ENCODE data around the gene CAVIN1. TPM values are rescaled to one million over a fixed set of nuclear protein-coding genes. Genes with fewer than 3 reads are reported as not detected.

CAVIN1 gene
- total and polyA plus RNA-seq, 2 experiments from 2014 or later, result 666 to 1,102 TPM

DNA sequence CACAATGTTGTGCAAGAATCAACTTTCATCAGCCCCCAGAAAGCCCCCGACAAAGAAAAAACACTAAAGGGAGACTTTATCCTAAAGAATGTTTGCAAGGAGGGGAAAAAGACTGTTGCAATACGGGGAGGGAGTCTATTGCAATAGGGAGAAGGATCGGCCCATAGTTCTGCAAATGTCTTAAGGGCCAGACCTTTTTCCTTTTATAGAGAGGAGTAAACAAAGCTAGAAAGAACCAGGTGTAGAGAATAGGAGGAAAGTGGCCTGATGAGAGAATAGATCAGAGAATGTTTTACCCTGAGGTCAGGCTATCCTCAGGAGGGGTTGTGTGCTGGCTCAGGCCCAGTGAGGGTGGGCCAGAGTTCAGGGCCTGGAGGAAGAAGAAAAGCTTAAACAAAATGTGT lies 8.7 kb upstream of the CAVIN1 start:
- DNase-seq, result no peak
- in situ Hi-C loops (cut with MboI), result no loop called here
- Histone ChIP-seq H2AFZ (no peak overlapping the region), H3K9ac (no peak overlapping the region), H3K79me2 (ENCODE audit: insufficient read depth) (peaks cover 6% of the 10 kb centered on the region; the same call in 1 of the 2 replicates), H3K27ac (no peak overlapping the region), H3K36me3 (ENCODE audit: low read depth) (no peaks in the 10 kb centered on the region), H3K27me3 (replicated peaks; ENCODE audit: insufficient read depth) (no peaks in the 10 kb centered on the region), H3K4me2 (ENCODE audit: unreplicated experiment) (peak overlapping the region; percentile 3), H3K4me1 (ENCODE audit: insufficient read depth) (peaks cover 26% of the 10 kb centered on the region), H3K9me3 (ENCODE audit: low read depth) (no peaks in the 10 kb centered on the region), H3F3A (ENCODE audit: insufficient read depth) (peaks cover 20% of the 10 kb centered on the region), H4K20me1 (ENCODE audit: insufficient read depth) (no peaks in the 10 kb centered on the region), H3K9me2 (ENCODE audit: insufficient read depth) (no peaks in the 10 kb centered on the region), H3K4me3 (no peak overlapping the region)
- TF ChIP-seq EZH2 (IDR thresholded peaks at IDR 0.05; ENCODE audit: insufficient read depth, poor library complexity, severe bottlenecking), result no peak
- no peak for TF ChIP-seq EZH2phosphoT487 (IDR thresholded peaks at IDR 0.05; ENCODE audit: insufficient read depth, low read depth)
- 13 to 33% methylated on average over 3 of the region's 3 CpGs for WGBS, 2 experiments (ENCODE audit: low coverage in 1 of 2, low lambda C conversion rate in 2 of 2, missing lambda C conversion rate in 2 of 2)

- Histone ChIP-seq H3K79me2 (ENCODE audit: insufficient read depth) (peaks cover 8% of the 10 kb centered on the region; the same call in 1 of the 2 replicates), H3K4me2 (ENCODE audit: unreplicated experiment) (no peak overlapping the region), H3K27me3 (replicated peaks; ENCODE audit: insufficient read depth) (no peaks in the 10 kb centered on the region), H3K36me3 (ENCODE audit: low read depth) (no peaks in the 10 kb centered on the region), H3K9me2 (ENCODE audit: insufficient read depth) (no peaks in the 10 kb centered on the region), H3K27ac (no peak overlapping the region), H3F3A (ENCODE audit: insufficient read depth) (peaks cover 26% of the 10 kb centered on the region), H4K20me1 (ENCODE audit: insufficient read depth) (no peaks in the 10 kb centered on the region), H3K4me1 (ENCODE audit: insufficient read depth) (peaks cover 24% of the 10 kb centered on the region), H3K9me3 (ENCODE audit: low read depth) (no peaks in the 10 kb centered on the region), H3K9ac (no peak overlapping the region), H2AFZ (no peak overlapping the region), H3K4me3 (no peak overlapping the region)
- TF ChIP-seq EZH2phosphoT487 (IDR thresholded peaks at IDR 0.05; ENCODE audit: insufficient read depth, low read depth), result no peak
- DNase-seq, result peak; percentile 33
- in situ Hi-C loops (cut with MboI), result no loop called here
- 24 to 29% methylated on average over 3 of the region's 3 CpGs for WGBS, 2 experiments (ENCODE audit: low coverage in 1 of 2, low lambda C conversion rate in 2 of 2, missing lambda C conversion rate in 2 of 2)
Observed at GRCh38 chr17:42429726-42430447, 6.8 kb upstream of the CAVIN1 start.

- Histone ChIP-seq H3K27ac (peak overlapping the region; percentile 81), H3K4me1 (ENCODE audit: insufficient read depth) (peaks cover 32% of the 10 kb centered on the region), H2AFZ (0 out of 2 replicates have a peak overlapping the region, but pooled peaks have one; percentile 28), H3K9me3 (ENCODE audit: low read depth) (no peaks in the 10 kb centered on the region), H3K9ac (peak overlapping the region; percentile 69), H3K27me3 (replicated peaks; ENCODE audit: insufficient read depth) (no peaks in the 10 kb centered on the region), H3K9me2 (ENCODE audit: insufficient read depth) (no peaks in the 10 kb centered on the region), H3K4me3 (no peak overlapping the region), H3K79me2 (ENCODE audit: insufficient read depth) (peaks cover 24% of the 10 kb centered on the region), H3K4me2 (ENCODE audit: unreplicated experiment) (peak overlapping the region; percentile 55), H3K36me3 (ENCODE audit: low read depth) (no peaks in the 10 kb centered on the region), H3F3A (ENCODE audit: insufficient read depth) (peaks cover 35% of the 10 kb centered on the region), H4K20me1 (ENCODE audit: insufficient read depth) (no peaks in the 10 kb centered on the region)
- WGBS, 2 experiments (ENCODE audit: low coverage in 1 of 2, low lambda C conversion rate in 2 of 2, missing lambda C conversion rate in 2 of 2), result 1 to 4% methylated on average over 4 of the region's 4 CpGs
- peak; percentile 97 for DNase-seq
- TF ChIP-seq EZH2phosphoT487 (IDR thresholded peaks at IDR 0.05; ENCODE audit: insufficient read depth, low read depth) (no peak), EZH2 (IDR thresholded peaks at IDR 0.05; ENCODE audit: insufficient read depth, poor library complexity, severe bottlenecking) (no peak)
- in situ Hi-C loops (cut with MboI), result no loop called here
Observed at GRCh38 chr17:42428141-42428944, 5.3 kb upstream of the CAVIN1 start.

GRCh38 chr17:42424991-42425610 lies 2.0 kb upstream of the CAVIN1 start:
- 18 to 23% methylated on average over 4 of the region's 4 CpGs for WGBS, 2 experiments (ENCODE audit: low coverage in 1 of 2, low lambda C conversion rate in 2 of 2, missing lambda C conversion rate in 2 of 2)
- H3K79me2 ChIP-seq (ENCODE audit: insufficient read depth), result peaks cover 53% of the 10 kb centered on the region

More at GRCh38 chr17:42424991-42425610, 2.0 kb upstream of the CAVIN1 start:
- DNase-seq, result peak; percentile 64
- Histone ChIP-seq H3F3A (ENCODE audit: insufficient read depth) (peaks cover 47% of the 10 kb centered on the region), H3K36me3 (ENCODE audit: low read depth) (no peaks in the 10 kb centered on the region), H3K4me3 (no peak overlapping the region), H3K9ac (peak overlapping the region; percentile 16), H3K9me3 (ENCODE audit: low read depth) (no peaks in the 10 kb centered on the region), H3K4me1 (ENCODE audit: insufficient read depth) (peaks cover 27% of the 10 kb centered on the region), H3K27ac (peak overlapping the region; percentile 55), H3K9me2 (ENCODE audit: insufficient read depth) (no peaks in the 10 kb centered on the region), H3K4me2 (ENCODE audit: unreplicated experiment) (peak overlapping the region; percentile 40), H2AFZ (peak overlapping the region; percentile 54; the same call in 1 of the 2 replicates), H3K27me3 (replicated peaks; ENCODE audit: insufficient read depth) (no peaks in the 10 kb centered on the region), H4K20me1 (ENCODE audit: insufficient read depth) (0 out of 2 replicates have a peak, but pooled peaks cover 8% of the 10 kb centered on the region)
- in situ Hi-C loops (cut with MboI), result no loop called here
- TF ChIP-seq EZH2 (IDR thresholded peaks at IDR 0.05; ENCODE audit: insufficient read depth, poor library complexity, severe bottlenecking) (no peak), EZH2phosphoT487 (IDR thresholded peaks at IDR 0.05; ENCODE audit: insufficient read depth, low read depth) (no peak)
